HepG2 (cell line): ENCODE measurements around the gene DIPK1C. TPM values are rescaled to one million over a fixed set of nuclear protein-coding genes. Genes with fewer than 3 reads are reported as not detected.

Source experiments
- ATF4 ChIP-seq, 2 experiments: fragments of 450-650 bp in 1 of 2; sonication (generic) in 1 of 2; formaldehyde crosslinking; IDR thresholded peaks; 2 replicates each; pipeline versions ENCODE4 v1.5.0 to v1.8.0; 2020 to 2022; ENCODE audit warnings: mild to moderate bottlenecking in 1 of 2, missing genetic modification reagents in 1 of 2
- ELF4 ChIP-seq: sonication (generic); formaldehyde crosslinking; IDR thresholded peaks from 2 replicates; pipeline ENCODE4 v1.5.0; 2020; ENCODE audit warnings: missing genetic modification reagents, mild to moderate bottlenecking, moderate library complexity, borderline replicate concordance
- GTF3A ChIP-seq: sonication (generic); formaldehyde crosslinking; conservative IDR thresholded peaks from 2 replicates; pipeline ENCODE4 v1.4.0; 2020; ENCODE audit warnings: mild to moderate bottlenecking, missing genetic modification reagents
- HNF4A ChIP-seq: sonication (generic); formaldehyde crosslinking; IDR thresholded peaks from 2 replicates; pipeline ENCODE4 v1.4.0; 2020; ENCODE audit warnings: missing genetic modification reagents
- KLF12 ChIP-seq: sonication (generic); formaldehyde crosslinking; IDR thresholded peaks from 2 replicates; pipeline ENCODE4 v1.4.0; 2020; ENCODE audit warnings: missing genetic modification reagents, borderline replicate concordance
- MAZ ChIP-seq, 2 experiments: sonication (generic) in 1 of 2; formaldehyde crosslinking in 1 of 2; IDR thresholded peaks; 2 replicates each; pipeline versions ENCODE4 v1.5.0 to v1.6.1; 2012 to 2020; ENCODE audit warnings: low read depth in 2 of 2, mild to moderate bottlenecking in 2 of 2, borderline replicate concordance in 1 of 2, improper control_type of control experiment in 1 of 2, low read length in 1 of 2, missing genetic modification reagents in 1 of 2, moderate library complexity in 1 of 2
- MEF2D ChIP-seq: sonication (generic); formaldehyde crosslinking; IDR thresholded peaks from 2 replicates; pipeline ENCODE4 v1.5.1; 2020; ENCODE audit warnings: mild to moderate bottlenecking, missing genetic modification reagents
- U2AF2 ChIP-seq: fragments of 200-400 bp; formaldehyde crosslinking; IDR thresholded peaks from 2 replicates; pipeline ENCODE4 v1.6.1; 2017; ENCODE audit warnings: low read depth, mild to moderate bottlenecking, low read length
- WIZ ChIP-seq: sonication (generic); formaldehyde crosslinking; IDR thresholded peaks from 2 replicates; pipeline ENCODE4 v1.5.1; 2020; ENCODE audit warnings: mild to moderate bottlenecking, missing genetic modification reagents
- ZNF20 ChIP-seq: sonication (generic); formaldehyde crosslinking; IDR thresholded peaks from 2 replicates; pipeline ENCODE4 v1.4.0; 2020; ENCODE audit warnings: mild to moderate bottlenecking, moderate library complexity, missing genetic modification reagents
- ZNF232 ChIP-seq: sonication (generic); formaldehyde crosslinking; IDR thresholded peaks from 2 replicates; pipeline ENCODE4 v1.4.0; 2020; ENCODE audit warnings: missing genetic modification reagents, borderline replicate concordance
- ZNF318 ChIP-seq: sonication (generic); formaldehyde crosslinking; IDR thresholded peaks from 2 replicates; pipeline ENCODE4 v1.4.0; 2020; ENCODE audit warnings: mild to moderate bottlenecking, missing genetic modification reagents
- ZNF432 ChIP-seq: sonication (generic); formaldehyde crosslinking; IDR thresholded peaks from 2 replicates; pipeline ENCODE4 v1.5.0; 2020; ENCODE audit warnings: missing genetic modification reagents, mild to moderate bottlenecking, borderline replicate concordance
- ZNF468 ChIP-seq: sonication (generic); formaldehyde crosslinking; IDR thresholded peaks from 2 replicates; pipeline ENCODE4 v1.8.0; 2022; ENCODE audit warnings: mild to moderate bottlenecking, moderate library complexity, missing genetic modification reagents
- ZNF580 ChIP-seq: IDR thresholded peaks from 2 replicates; pipeline ENCODE4 v1.6.1; 2016; ENCODE audit warnings: low read depth, borderline replicate concordance
- ZNF749 ChIP-seq: sonication (generic); formaldehyde crosslinking; IDR thresholded peaks from 2 replicates; pipeline ENCODE4 v1.8.0; 2022; ENCODE audit warnings: mild to moderate bottlenecking, missing genetic modification reagents, moderate library complexity, borderline replicate concordance
- ZNF766 ChIP-seq: sonication (generic); formaldehyde crosslinking; IDR thresholded peaks from 2 replicates; pipeline ENCODE4 v1.5.0; 2020; ENCODE audit warnings: missing genetic modification reagents, borderline replicate concordance
- polyA plus RNA-seq, 8 experiments: library from polyadenylated mRNA; depleted of rRNA in 3 of 8; stranded (reverse) in 7 of 8; unstranded in 1 of 8; fragments of >200 nt; fragmentation: Illumina TruSeq in 4 of 8; extraction: Trizol in 4 of 8; gene quantifications; 2 replicates each; pipeline versions ENCODE4 v1.2.1 to v1.2.3, GENCODE V29; 2011 to 2016; ENCODE audit warnings: low read depth in 4 of 8, missing spikeins in 1 of 8, mixed read lengths in 1 of 8; ENCODE audit not compliant: insufficient read depth in 1 of 8
- total RNA-seq, 5 experiments: library from RNA; depleted of rRNA; stranded (reverse); fragments of >200 nt; fragmentation: Illumina TruSeq; extraction: Trizol; gene quantifications; 2 replicates each; pipeline ENCODE4 v1.2.3, GENCODE V29; 2016; ENCODE audit warnings: low read depth in 1 of 5

DIPK1C gene
- total and polyA plus RNA-seq, 2 of the 13 experiments (the other 11 are each of a cell fraction or from before 2014, with no cell fraction given), result 1.8 TPM; not detected in 1

GRCh38 chr18:74495581-74496507 is 38.7 kb upstream of the DIPK1C start, which contains the start of gene CNDP2 (continued):
- peak; percentile 50; the same call in 1 of the 2 replicates for TF ChIP-seq WIZ
- TF ChIP-seq ELF4 (CRISPR knock-in tag), result no peak
- peak; percentile 26; the same call in 1 of the 2 replicates for TF ChIP-seq ZNF766 (CRISPR knock-in tag)
- TF ChIP-seq ZNF432 (CRISPR knock-in tag), result no peak
- TF ChIP-seq ZNF749 (CRISPR knock-in tag), result 0 out of 2 replicates have a peak, but pooled peaks have one; percentile 39
- TF ChIP-seq ZNF232 (CRISPR knock-in tag), result peak; percentile 38; the same call in 1 of the 2 replicates
- TF ChIP-seq ATF4 (CRISPR knock-in tag; IDR thresholded peaks at IDR 0.05), result no peak; a peak in 1 of 4 replicates
- no peak for TF ChIP-seq GTF3A (CRISPR knock-in tag)
- TF ChIP-seq MAZ (IDR thresholded peaks at IDR 0.05; ENCODE audit: borderline replicate concordance, low read depth, low read length), result peak; percentile 64
- TF ChIP-seq MAZ (CRISPR knock-in tag; IDR thresholded peaks at IDR 0.05; ENCODE audit: low read depth), result peak; percentile 97
- 0 out of 2 replicates have a peak, but pooled peaks have one; percentile 26 for TF ChIP-seq ZNF318 (CRISPR knock-in tag)
- TF ChIP-seq HNF4A (CRISPR knock-in tag), result no peak
- 0 out of 2 replicates have a peak, but pooled peaks have one; percentile 7 for TF ChIP-seq KLF12 (CRISPR knock-in tag)
- no peak for TF ChIP-seq ZNF468 (CRISPR knock-in tag)
- TF ChIP-seq MEF2D (CRISPR knock-in tag), result no peak; the same call in 1 of the 2 replicates
- TF ChIP-seq ZNF20 (CRISPR knock-in tag), result no peak
- 0 out of 2 replicates have a peak, but pooled peaks have one; percentile 54 for TF ChIP-seq U2AF2
- TF ChIP-seq ZNF580 (CRISPR knock-in tag), result peak; percentile 18; the same call in 1 of the 2 replicates
